Omental fat pad (tissue), 4 donors: ENCODE data around the gene KSR2. TPM values are rescaled to one million over a fixed set of nuclear protein-coding genes. Genes with fewer than 3 reads are reported as not detected.

Experiments used
- ATAC-seq: fragments of 150-250 bp; one replicate; pipeline ENCODE4 v1.9.1; 2016; ENCODE audit warnings: mild to moderate bottlenecking, moderate library complexity; ENCODE audit not compliant: low FRiP score
- DNase-seq: peaks from one replicate; pipeline ENCODE4 v3.0.0-alpha.2; 2019; ENCODE audit warnings: low spot score
- CTCF ChIP-seq, 3 donors: fragments of 450-650 bp; IDR thresholded peaks; one replicate each; pipeline ENCODE4 v1.5.1; 2016 to 2017; ENCODE audit warnings: antibody characterized with exemption in 3 of 3, mild to moderate bottlenecking in 3 of 3, moderate library complexity in 2 of 3
- total RNA-seq, 4 donors: library from RNA; depleted of rRNA; stranded (reverse); fragments of >200 nt; gene quantifications; one replicate each; pipeline ENCODE4 v1.1.0, GENCODE V29; 2016

KSR2 gene
- total RNA-seq = under 1 TPM in 3 of 4 donors, not detected in 1; under 0.01 to 0.16 (median under 0.01) TPM

- DNase-seq = no peak
- TF ChIP-seq CTCF (IDR thresholded peaks at IDR 0.05) = no peak
- ATAC-seq = no peak
Observed at GRCh38 chr12:117968826-117969659, at the start of gene KSR2. TSS of gene KSR2 (minus strand) at chr12:117968990. CDS start at chr12:117968255, 735 bp downstream.

- ATAC-seq (no peak), DNase-seq (no peak)
- TF ChIP-seq CTCF (IDR thresholded peaks at IDR 0.05) = no peak
Observed at GRCh38 chr12:118017926-118018325, 49.1 kb upstream of the KSR2 start.

GRCh38 chr12:118016424-118017264, 47.9 kb upstream of the KSR2 start, which contains the start of gene RFC5:
TSS of gene RFC5 (plus strand) at chr12:118016703. CDS start at chr12:118016828, 125 bp downstream.
- no peak for TF ChIP-seq CTCF (IDR thresholded peaks at IDR 0.05)
- peak; percentile 99 for ATAC-seq
- DNase-seq = peak; percentile 99

GRCh38 chr12:118015944-118016343, 47.2 kb upstream of the KSR2 start:
- no peak for TF ChIP-seq CTCF (IDR thresholded peaks at IDR 0.05)
- no peak for DNase-seq
- ATAC-seq = no peak

- TF ChIP-seq CTCF (IDR thresholded peaks at IDR 0.05) = no peak
- no peak for DNase-seq
- no peak for ATAC-seq
Observed at GRCh38 chr12:118015306-118015705, 46.5 kb upstream of the KSR2 start.

GRCh38 chr12:118013283-118013682, 44.5 kb upstream of the KSR2 start:
- DNase-seq (no peak), ATAC-seq (no peak)
- TF ChIP-seq CTCF (IDR thresholded peaks at IDR 0.05) = no peak
